Left hindlimb (tissue), 1 donor: Measurements from ENCODE around the gene PPARD.

ENCODE experiments used
- DNase-seq: peaks from one replicate; pipeline ENCODE4 v3.0.0-alpha.2; 2018

PPARD gene

DNA sequence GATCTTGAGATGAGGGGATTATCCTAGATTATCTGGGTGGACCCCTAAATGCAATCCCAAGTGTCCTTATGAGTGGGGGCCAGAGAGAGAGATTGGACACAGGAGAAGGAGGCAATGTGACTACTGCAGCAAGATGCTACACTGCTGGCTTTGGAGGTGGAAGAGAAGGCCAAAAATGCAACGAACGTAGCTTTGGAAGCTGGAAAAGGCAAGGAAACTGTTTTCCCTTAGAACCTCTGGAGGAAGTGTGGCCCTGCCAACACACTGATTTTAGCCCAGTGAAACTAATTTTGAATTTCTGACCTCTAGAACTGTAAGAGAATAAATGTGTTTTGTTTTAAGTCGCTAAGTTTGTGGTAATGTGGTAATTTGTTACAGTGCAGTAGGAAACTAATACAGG lies 15.7 kb downstream of the PPARD start:
- DNase-seq = peak; percentile 38

DNA sequence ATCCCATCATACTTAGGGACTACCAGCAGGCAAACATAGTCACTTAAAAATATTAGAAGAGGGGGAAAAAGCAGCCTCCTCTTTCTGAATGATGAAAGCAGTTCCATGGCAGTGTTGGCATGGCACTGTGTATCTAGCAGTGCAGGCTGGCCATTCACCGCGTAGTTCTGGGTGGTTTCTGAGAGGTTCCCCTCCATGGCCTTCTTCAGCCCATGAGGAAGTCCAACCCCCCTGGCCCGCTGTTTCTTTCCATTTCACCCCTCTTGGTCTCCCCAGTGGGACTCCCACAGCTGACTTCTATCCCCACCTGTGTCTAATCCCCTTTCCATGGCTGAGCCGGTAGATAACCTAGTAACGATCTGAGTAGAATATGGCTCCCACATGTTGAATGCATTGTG lies 17.0 kb downstream of the PPARD start:
- peak; percentile 12 for DNase-seq

DNA sequence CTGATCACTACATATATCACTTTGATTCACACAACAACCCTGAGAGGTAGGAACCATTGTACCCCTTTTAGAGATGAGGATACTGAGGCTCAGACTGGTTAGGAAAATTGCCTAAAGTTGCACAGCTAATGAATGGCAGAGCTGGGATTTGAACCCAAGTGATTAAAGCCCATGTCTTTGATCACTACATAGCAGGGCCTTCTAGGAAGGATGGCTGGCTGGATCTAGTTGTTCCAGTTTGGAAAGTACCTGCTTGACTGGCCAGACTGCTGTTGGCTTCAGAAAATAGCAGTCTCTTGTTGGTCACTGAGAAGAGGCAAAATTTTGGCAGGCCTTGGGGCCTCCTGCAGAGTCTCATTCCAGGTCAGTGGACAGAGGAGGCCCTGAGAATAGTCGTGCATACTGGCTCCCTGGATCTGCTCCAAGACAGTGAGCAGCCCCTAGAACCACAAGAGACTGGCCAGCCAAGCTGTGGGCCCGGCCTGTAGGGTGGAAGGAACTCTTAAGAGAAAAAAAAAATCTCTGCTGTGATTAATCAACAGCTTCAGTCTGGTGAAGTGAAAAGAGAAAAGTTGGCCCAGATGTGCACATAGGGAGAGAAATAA lies 17.5 kb downstream of the PPARD start:
- DNase-seq = peak; percentile 59

DNA sequence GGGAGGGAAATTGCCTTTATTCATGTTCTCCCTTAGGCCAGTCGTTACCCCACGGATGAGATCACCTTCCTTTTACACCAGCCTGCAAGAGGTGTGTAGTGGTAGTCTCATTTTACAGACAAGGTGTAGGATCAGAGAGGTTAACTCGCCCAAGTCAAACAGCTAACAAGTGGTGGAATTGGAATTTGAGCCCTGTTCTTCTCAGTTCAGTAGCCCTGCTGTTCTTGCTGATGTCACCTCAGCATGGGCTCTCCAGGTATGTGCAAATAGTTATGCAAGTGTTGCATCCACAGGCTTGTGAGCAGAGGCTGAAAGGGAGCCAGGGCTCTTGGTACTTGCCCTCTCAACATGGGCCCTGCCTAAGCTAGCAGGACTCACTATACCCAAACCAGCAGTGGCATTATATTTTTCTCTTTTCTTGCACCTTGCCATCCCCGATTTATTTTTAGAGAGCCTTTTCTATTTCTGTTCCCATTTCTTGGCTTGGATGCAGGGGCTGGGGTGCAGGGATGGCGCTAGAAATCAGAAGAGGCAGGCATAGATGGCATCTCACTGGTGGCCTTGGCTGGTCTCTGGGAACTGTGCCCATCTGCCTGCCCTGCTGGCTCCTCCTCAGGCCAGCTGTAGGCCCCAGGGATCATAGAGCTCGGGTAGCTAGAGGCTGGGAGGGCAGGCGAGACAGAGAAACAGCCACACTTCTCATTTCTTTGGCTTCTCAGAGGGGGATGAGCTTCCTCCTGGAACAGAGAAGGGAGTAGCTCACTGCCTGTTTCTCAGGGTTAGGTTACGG lies 18.2 kb downstream of the PPARD start:
- DNase-seq = peak; percentile 56

DNA sequence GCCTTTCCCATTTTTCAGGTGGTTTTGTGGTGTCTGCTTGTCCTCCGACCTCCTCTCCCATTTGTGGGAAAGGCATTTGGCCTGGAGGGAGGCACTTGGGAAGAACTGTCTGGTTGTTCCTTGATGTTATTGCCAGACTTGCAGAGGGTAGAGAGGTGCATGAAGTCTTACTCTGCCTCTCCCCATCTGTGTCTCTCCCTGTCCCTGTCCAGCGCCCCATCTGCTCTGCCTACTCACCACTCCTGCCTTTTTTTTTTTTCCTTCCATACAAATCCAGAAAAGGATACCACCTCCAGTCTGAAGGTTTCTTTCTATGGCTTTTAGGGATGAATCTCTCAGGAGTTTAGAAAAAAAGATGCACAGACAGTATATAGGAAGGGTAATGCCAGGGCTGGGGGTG lies 19.8 kb downstream of the PPARD start:
- peak; percentile 24 for DNase-seq

DNA sequence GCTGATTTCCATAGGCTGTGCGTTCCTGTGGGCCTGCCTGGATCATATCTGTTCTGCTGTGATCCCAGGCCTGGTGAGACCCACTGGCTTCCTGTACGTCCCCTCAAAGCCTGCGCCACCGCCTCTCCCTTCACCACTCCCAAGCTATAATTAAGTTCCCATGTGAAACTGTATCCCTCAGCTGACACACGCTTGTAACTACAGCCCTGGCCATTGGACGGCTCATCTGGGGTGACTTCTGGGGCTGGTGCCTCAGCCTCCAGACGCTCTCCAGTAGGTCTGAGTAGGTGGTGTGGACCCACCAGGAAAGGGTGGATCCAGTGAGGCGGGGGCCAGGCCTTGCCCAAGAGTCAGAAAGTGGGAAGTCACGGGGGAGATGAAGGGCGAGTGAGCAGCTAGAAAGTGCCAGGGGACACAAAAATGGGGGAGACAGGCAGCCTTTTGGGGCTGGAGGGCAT lies 21.0 kb downstream of the PPARD start:
- peak; percentile 73 for DNase-seq

DNA sequence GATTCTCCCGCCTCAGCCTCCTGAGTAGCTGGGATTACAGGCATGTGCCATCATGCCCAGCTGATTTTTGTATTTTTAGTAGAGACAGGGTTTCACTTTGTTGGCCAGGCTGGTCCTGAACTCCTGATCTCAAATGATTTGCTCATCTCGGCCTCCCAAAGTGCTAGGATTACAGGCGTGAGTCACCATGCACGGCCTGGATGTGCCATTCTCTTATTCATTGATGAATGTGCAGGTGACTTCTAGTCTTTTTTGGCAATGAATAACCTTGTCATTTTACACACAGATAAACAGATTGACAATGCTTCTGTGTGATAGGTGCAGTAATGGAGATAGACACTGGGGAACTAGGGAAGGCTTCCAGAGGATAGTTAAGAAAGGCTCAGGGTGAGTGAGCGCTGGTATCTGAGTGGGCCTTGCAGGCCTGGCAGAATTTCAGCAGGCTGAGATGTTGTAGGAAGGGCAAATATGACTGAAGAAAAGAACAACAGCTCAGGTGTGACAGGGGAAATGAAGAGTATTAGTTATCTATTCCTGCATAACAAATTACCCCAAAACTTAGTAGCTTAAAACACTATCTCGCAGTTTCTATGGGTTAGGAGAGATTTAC lies 23.3 kb downstream of the PPARD start:
- DNase-seq = no peak

DNA sequence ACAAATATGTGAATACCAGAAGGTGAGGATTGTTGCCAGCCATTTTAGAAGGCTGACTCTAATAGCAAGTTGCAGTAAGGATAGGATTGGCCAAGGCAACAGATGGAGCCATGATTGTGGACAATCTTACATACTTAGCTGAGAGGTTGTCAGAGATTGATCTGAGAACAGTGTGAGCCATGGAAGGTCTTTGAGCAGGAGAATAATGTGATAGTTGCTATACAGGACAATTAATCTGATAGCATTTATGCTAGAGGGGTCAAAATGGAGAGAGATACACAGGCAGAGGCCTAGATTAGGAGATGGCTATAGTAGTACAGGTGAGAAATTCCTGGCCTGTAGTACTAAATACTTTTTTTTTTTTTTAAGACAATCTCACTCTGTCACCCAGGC lies 23.8 kb downstream of the PPARD start:
- no peak for DNase-seq

DNA sequence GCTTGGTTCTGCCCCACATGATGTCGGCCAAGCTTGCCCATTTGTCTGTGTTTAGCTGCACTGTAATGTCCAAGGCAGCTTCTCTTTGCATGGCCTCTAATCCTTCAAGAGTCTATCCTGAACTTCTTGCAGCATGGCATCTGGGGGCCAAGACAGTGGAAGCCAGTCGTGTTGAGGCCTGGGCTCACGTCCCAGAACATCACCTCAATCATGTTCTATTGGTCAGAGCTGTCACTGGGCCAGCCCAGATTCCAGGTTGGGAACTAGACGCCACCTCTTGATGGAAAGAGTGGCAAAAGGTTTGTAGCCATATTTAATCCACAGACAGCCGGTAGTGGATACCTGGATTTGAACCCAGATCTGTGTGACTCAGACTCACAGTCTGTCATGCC lies 25.3 kb downstream of the PPARD start:
- peak; percentile 4 for DNase-seq

DNA sequence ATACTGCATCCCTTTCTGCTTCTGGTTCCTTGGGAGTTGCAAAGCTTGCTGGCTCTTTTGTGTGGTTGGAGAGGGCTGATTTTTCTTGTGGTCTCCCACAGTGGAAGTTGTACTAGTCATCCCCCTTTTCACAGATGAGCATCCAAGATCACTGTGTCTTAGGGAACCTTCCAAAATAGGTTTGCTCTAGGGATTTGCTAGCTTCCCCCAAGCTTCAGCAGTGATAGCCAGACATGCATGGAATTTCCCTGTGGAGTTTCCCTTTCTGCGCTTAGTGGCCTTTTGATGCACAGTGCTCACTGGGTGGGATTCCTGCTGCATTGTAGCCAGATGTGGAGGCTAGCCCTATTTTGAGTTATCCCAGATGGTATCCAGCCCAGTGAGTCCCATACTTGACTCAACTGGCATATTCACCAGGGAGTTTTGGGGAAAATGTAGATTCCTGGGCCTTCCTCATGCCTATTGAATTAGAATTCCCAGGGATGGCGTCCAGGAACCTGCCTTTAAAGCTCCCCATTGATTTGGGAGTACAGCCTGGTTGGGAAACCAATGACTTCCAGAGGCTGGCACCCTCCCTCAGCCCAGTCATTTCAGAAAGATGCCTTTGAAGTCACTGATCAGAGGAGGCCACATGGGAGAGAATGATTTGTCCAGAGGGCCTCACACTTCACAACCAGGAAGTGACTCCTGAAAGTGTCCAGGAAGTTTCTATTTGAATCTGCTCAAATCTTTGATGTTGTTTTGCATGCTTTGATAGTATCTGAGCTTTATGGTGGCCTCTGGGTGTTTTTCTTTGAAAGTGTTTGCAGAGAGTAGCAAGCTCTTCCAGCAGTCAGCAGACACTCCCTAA lies 25.9 kb downstream of the PPARD start:
- DNase-seq = peak; percentile 19

DNA sequence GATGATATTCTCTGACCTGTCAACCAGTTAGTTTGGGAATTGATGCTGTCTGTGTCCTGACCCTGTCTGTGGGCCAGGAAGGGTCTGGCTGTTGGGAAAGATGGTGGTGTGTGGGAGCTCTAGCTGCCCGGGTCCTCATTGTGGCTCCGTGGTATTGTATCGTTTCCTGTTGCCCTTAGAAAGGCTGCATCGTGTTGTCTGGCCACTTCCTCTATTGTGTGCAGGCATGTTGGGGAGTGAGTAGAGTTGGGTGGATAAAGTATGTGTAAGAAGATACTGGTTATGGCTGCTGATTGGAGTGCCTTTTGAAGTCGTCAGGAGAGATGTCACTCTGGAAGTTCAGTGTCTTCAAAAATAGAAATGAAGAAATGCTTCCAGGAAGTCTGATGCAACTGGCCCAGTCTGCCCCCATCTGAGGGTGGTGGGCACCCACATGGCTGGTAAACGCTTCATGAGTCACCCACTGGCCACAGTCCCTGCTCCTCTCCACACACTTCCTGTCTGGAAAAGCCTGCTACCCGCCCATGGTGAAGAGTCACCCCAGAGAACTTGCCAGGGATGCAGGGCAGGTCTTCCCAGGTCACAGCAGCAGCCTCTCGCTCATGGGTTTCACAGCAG lies 27.9 kb downstream of the PPARD start:
- peak; percentile 64 for DNase-seq

DNA sequence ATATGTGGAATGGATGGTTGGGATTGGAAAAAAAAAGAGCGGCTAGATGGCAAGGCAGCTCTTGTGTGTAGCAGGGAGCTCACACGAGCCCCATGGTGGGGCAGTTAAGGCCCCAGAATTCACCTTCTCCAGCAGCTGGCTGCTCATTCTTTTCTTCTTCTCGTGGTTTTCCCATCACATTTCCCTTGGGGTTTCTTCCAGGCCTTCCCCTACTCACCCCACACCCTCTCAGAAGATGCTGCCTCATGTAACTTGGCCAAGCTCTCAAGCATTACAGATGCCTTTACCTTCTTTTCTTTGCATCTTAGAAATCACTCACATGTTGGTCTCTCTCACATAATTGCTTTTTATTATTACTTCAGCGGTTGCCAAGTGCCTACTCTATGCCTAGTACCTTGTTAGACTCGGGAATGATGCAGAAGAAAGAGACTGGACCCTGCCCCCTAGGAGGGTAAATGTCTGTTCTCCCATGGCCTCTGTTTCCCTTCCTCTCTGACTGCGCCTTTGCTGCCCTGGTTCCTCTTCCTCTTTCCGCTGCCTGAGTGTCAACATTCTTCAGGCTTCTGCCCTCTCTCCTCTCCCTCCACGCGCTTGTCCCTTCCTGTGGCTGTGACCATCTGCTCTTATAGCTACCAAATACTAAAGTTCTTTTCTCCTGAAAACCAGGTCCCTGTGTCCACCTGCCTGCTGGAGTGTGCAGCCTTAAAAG lies 28.6 kb downstream of the PPARD start:
- DNase-seq = no peak

DNA sequence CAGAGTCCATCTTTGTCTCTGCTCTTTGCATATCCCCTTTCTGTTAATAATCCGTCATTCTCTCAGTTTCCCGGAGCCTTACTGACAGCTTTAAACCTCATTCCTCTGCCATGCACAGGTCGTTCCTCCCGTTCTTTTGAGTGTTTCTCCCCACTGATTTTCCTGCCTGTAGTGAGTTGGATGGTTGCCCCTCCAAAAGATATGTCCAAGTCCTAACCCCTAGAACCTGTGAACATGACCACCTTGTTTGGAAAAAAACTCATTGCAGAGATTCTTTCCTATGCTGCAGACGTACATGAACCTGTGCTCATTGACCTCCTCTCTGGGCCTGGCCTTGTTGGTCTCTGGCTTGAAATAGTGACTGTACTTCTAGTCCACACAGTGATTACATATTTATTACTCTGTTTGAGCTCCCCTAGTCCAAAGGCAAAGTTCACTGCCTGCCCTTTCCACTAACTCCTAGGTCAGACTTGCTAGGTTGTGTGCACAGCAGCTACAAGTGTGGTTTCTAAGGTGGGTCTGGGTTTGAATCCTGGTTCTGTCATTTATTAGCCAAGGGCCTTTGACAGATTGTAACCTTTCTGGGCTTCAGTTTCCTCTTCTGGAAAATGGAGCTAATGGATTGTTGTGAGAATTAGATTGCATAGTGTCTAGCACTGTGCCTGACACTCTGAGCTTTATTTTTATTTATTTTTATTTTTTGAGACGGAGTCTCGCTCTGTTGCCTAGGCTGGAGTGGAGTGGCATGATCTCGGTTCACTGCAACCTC lies 29.3 kb downstream of the PPARD start:
- DNase-seq = no peak

DNA sequence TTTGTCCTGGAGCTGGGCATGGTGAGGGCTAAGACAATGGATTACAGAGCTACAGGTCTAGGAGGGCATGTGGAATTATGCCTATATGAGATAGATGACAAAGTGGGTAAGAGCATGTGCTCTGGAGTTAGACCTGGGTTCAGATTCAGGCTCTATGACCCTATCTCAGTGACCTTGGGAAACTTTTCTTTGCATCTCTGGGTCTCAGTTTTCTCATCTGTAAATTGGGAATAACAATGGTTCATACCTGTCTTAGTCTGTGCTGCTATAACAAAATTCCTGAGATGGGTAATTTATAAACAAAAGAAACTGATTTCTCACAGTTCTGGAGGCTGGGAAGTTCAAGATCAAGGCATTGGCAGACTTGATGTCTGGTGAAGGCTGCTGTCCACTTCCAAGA lies 30.3 kb downstream of the PPARD start:
- DNase-seq = no peak

DNA sequence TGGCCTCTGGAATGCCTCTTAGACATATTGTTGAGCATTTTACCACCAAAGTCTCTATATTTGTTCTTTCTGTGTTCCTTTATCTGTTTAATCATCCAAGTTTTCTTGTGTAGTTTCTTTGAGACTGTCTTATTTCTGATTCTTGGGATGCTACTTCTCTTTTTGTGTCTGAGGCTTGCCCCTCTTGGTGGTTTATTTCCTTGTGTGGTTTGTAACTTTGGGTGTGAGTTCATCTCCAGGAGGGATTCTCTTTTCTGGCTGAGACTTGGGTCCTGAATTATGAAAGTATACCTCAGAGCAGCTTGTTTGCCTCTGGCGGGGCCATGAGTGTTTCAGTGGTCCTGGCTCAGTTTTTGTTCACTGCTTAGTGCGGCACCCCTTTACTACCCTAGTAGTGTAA lies 33.9 kb downstream of the PPARD start:
- no peak for DNase-seq

DNA sequence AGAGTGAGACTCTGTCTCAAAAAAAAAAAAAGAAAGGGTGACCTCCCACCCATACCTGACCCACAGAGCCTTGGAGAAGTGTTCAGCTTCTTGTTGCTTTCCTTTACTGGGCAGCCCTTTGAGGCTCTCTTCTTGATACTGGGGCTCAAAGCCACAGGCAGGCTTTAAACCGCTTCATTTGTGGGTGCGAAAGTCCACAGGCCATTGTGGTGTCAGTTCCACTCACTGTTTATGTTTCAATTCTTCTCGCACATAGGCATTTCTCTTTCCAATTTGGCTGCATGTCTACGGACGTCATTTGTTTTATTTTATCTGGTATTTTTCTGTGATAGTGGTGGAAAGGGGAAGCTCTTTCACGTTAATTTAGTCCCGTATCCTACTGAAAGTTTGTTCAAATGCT lies 34.6 kb downstream of the PPARD start:
- DNase-seq = no peak

DNA sequence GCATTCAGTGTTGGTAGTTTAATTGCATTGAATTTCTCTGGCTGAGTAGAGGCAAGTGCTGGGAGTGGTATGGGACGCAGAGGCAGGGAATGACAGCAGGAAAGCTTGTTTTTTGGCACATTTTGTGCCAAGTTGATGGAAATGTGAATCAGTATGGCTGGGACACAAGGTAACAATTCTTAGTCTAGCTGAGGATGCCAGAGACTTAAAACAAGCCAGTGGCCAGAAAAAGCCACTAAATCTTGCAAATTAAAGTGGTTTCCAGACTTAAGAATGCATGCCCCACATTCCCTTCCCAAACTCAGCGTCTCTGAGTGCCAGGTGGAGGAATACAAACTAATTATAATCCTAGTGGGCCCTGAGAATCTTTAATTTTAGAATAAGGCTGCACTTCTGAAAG lies 35.9 kb downstream of the PPARD start:
- no peak for DNase-seq

DNA sequence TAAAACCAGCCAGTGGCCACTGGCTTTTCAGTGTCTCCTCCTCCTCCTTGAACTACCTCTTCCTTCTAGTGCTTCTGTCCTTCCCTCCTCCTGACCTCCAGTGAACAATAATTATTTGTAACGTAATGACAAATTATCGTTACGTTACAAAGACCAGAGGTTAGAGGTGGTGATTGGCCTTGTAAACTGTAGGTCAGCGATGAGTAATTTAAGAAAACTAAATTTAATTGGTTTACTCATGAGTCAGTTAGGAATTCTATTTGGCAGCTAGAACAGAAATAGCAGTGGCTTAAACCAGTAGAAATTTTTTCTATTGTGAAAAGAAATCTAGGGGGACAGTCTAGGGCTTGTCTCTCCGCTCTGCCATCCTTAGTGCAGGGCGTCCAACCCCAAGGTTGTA lies 38.8 kb downstream of the PPARD start:
- DNase-seq = no peak

DNA sequence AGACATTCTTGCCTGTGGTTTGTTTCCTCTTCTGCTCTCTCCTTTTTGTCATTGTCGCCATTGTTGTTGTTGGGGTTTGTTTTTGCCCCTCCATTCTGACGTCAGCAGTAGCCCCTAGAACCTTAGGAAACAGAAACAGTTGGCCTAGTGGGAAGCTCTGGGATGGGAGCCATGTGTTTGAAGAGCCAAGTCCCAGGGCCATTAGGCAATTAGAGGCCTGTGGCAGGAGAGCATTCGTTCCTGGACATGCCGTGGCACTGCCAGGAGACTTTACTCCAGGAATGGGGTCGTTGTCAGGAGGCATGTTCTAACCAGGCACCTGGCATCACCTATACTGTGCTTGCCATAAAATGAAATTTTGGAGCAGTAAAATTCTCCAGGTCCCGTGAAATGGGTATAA lies 39.7 kb downstream of the PPARD start:
- no peak for DNase-seq

DNA sequence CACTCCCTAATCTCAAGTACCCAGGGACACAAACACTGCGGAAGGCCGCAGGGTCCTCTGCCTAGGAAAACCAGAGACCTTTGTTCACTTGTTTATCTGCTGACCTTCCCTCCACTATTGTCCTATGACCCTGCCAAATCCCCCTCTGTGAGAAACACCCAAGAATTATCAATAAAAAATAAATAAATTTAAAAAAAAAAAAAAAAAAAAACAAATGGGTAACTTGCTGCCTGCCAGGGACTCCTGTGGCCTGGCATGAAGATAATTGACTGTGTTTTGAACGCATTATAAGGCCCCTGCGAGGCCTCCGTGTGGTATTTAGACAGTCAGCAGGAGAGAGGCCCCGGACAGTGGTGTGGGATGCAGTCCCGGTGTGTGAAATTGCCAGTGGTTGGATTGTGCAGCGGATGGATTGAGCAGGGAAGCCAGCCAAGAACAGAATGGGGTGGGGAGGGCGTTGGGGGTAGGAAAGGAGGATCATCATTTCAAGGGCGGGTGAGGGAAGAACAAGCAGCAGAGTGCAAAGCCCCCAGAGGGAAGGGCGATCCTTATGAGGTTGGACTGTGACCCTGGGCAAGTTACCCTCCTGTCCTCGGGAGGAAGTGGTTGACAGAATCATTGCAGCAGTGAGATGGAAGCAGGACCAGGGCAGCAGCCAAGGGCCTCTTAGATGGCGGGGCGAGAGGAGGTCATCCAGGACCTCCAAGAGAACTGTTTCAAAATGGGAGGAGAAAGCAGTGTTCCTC lies 43.3 kb downstream of the PPARD start:
- DNase-seq = peak; percentile 76

DNA sequence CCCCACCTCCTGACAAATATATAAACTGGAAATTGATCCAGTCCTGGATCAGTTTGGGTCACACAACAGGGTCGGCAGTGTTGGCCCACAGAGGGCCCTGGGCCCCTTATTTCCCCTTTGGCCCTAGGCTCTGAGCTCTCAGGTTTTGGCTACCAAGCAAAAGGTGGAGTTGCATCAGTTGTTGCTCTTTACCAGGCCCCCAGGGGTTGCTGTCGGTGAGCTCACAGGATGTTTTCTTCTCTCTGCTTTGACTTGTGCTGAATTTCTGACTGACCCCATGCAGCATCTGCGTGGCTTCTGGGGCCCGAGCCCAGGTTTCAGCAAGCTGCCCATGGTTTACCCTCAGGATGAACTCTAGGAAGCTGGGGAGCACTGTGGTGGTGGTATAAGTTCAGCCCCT lies 44.6 kb downstream of the PPARD start:
- no peak for DNase-seq
